B cell (primary cell): Measurements from ENCODE around the gene ABCG1. TPM values are rescaled to one million over a fixed set of nuclear protein-coding genes. Genes with fewer than 3 reads are reported as not detected.

ENCODE experiments used
- ATAC-seq: fragments of 200-7000 bp; cut with Tn5 transposase; one replicate; pipeline ENCODE4 v1.10.0; 2021; ENCODE audit warnings: low read depth, mild to moderate bottlenecking, moderate number of reproducible peaks, moderate library complexity
- CTCF ChIA-PET: fragments of 350-600 bp; sonication (Branson Sonifier 250); formaldehyde crosslinking; loops from one replicate; lab custom pipeline; 2021; ENCODE audit warnings: antibody characterized with exemption, inconsistent platforms; lab: Charles Lee
- POLR2A ChIA-PET: fragments of 350-600 bp; sonication (Branson Sonifier 250); formaldehyde crosslinking; loops from one replicate; lab custom pipeline; 2021; ENCODE audit warnings: antibody characterized with exemption; lab: Charles Lee
- DNase-seq: peaks from one replicate; pipeline ENCODE4 v3.0.0; 2013
- H2AFZ ChIP-seq: 2 replicates; pipeline ENCODE4 v1.6.1; 2012; ENCODE audit warnings: mild to moderate bottlenecking, low read depth, low read length; ENCODE audit not compliant: insufficient read depth, poor library complexity, severe bottlenecking
- H3K27ac ChIP-seq, 2 donors: 1 replicate in 1 of 2; 2 replicates in 1 of 2; pipeline ENCODE4 v1.5.1; 2012 to 2013; ENCODE audit warnings: low read length in 2 of 2, mild to moderate bottlenecking in 2 of 2, moderate library complexity in 1 of 2
- H3K27me3 ChIP-seq, 4 experiments: fragments of 200-600 bp in 1 of 4; sonication (generic) in 1 of 4; replicated peaks in 1 of 4; 1 replicate in 2 of 4; 2 replicates in 2 of 4; pipeline versions ENCODE4 v1.6.1 to v1.7.0; 2013 to 2016; ENCODE audit warnings: low read length in 3 of 4, mild to moderate bottlenecking in 2 of 4, mixed read lengths in 1 of 4, moderate library complexity in 1 of 4; ENCODE audit not compliant: insufficient read depth in 4 of 4, control insufficient read depth in 3 of 4; ENCODE audit errors: control extremely low read depth in 1 of 4
- H3K36me3 ChIP-seq, 2 experiments: replicated peaks in 1 of 2; 1 replicate in 1 of 2; 2 replicates in 1 of 2; pipeline versions ENCODE4 v1.6.1 to v1.7.1; 2013; ENCODE audit warnings: low read length in 1 of 2; ENCODE audit not compliant: insufficient read depth in 2 of 2, control insufficient read depth in 1 of 2; ENCODE audit errors: control extremely low read depth in 1 of 2, extremely low read depth in 1 of 2
- H3K4me1 ChIP-seq, 2 donors: fragments of 200-600 bp in 1 of 2; sonication (generic) in 1 of 2; 1 replicate in 1 of 2; 2 replicates in 1 of 2; pipeline versions ENCODE4 v1.5.1 to v1.6.1; 2013 to 2017; ENCODE audit warnings: low read length in 2 of 2; ENCODE audit not compliant: control insufficient read depth in 2 of 2, insufficient read depth in 2 of 2
- H3K4me2 ChIP-seq: replicated peaks from 2 replicates; pipeline ENCODE3; 2012; ENCODE audit warnings: mild to moderate bottlenecking, low read depth, low read length; ENCODE audit not compliant: poor library complexity, severe bottlenecking
- H3K4me3 ChIP-seq, 5 experiments: fragments of 200-600 bp in 1 of 5; sonication (generic) in 1 of 5; 1 replicate in 3 of 5; 2 replicates in 2 of 5; pipeline versions ENCODE4 v1.5.1 to v1.7.0; 2011 to 2016; ENCODE audit warnings: low read length in 4 of 5, mild to moderate bottlenecking in 4 of 5, low read depth in 2 of 5, control low read depth in 1 of 5, moderate library complexity in 1 of 5; ENCODE audit not compliant: insufficient read depth in 1 of 5; ENCODE audit errors: control extremely low read depth in 1 of 5, extremely low read depth in 1 of 5
- H3K79me2 ChIP-seq: fragments of 200-600 bp; sonication (generic); one replicate; pipeline ENCODE4 v1.6.0; 2016; ENCODE audit warnings: low read length; ENCODE audit not compliant: control insufficient read depth, insufficient read depth
- H3K9ac ChIP-seq: fragments of 200-600 bp; sonication (generic); 2 replicates; pipeline ENCODE4 v1.6.1; 2017; ENCODE audit warnings: mild to moderate bottlenecking, low read length, moderate library complexity
- H3K9me3 ChIP-seq, 3 donors: one replicate each; pipeline versions ENCODE4 v1.6.1 to v1.7.1; 2013; ENCODE audit warnings: low read length in 2 of 3; ENCODE audit not compliant: control insufficient read depth in 2 of 3, insufficient read depth in 1 of 3; ENCODE audit errors: control extremely low read depth in 1 of 3
- H4K20me1 ChIP-seq: 2 replicates; pipeline ENCODE4 v1.6.0; 2012; ENCODE audit warnings: mild to moderate bottlenecking, low read length; ENCODE audit not compliant: insufficient read depth, control insufficient read depth, poor library complexity, severe bottlenecking
- H3K27ac Mint-ChIP-seq: one replicate; pipeline ENCODE4 v1.8.0; 2021; ENCODE audit warnings: mixed read lengths
- H3K27me3 Mint-ChIP-seq: one replicate; pipeline ENCODE4 v1.8.0; 2021; ENCODE audit warnings: mixed read lengths
- H3K4me1 Mint-ChIP-seq: one replicate; pipeline ENCODE4 v1.8.0; 2021; ENCODE audit warnings: mixed read lengths
- H3K4me3 Mint-ChIP-seq: one replicate; pipeline ENCODE4 v1.8.0; 2021; ENCODE audit warnings: mixed read lengths
- H3K9me3 Mint-ChIP-seq: one replicate; pipeline ENCODE4 v1.8.0; 2022; ENCODE audit warnings: mixed read lengths; ENCODE audit not compliant: insufficient read depth
- CTCF ChIP-seq: fragments of 200-600 bp; IDR thresholded peaks from one replicate; pipeline ENCODE4 v1.8.0; 2022; ENCODE audit warnings: antibody characterized with exemption, mild to moderate bottlenecking
- EZH2 ChIP-seq: IDR thresholded peaks from 2 replicates; pipeline ENCODE4 v1.6.1; 2012; ENCODE audit warnings: borderline replicate concordance, low read depth, mild to moderate bottlenecking, moderate library complexity, low read length; ENCODE audit not compliant: insufficient read depth, poor library complexity, severe bottlenecking
- WGBS: methylation state at CpG from one replicate; pipeline ENCODE4 v1.1.5; 2013; ENCODE audit warnings: missing lambda C conversion rate; ENCODE audit not compliant: insufficient coverage; 5-methylcytosine and 5-hydroxymethylcytosine counted together
- intact Hi-C: fragments of 100-400 bp; cut with micrococcal nuclease; formaldehyde crosslinking; loops from one replicate; pipeline ENCODE4 v1.10.0; 2022
- polyA plus RNA-seq: library from polyadenylated mRNA; depleted of rRNA; stranded (reverse); fragments of >200 nt; gene quantifications from 2 replicates; pipeline ENCODE4 v1.2.3, GENCODE V29; 2012
- total RNA-seq, 2 donors: library from RNA; stranded (reverse); fragments of 120-200 nt in 1 of 2; gene quantifications; 1 replicate in 1 of 2; 2 replicates in 1 of 2; pipeline versions ENCODE4 v1.2.3 to v1.2.4, GENCODE V29; 2013 to 2022

ABCG1 gene
- total and polyA plus RNA-seq, 2 donors (not counting 1 experiment from before 2014, with no cell fraction given) = 8.7 to 27.5 TPM

GRCh38 chr21:42233067-42233961 lies 14.4 kb downstream of the ABCG1 start:
- Mint-ChIP-seq H3K27me3 (no peaks in the 10 kb centered on the region), H3K9me3 (no peaks in the 10 kb centered on the region), H3K27ac (peak overlapping the region; percentile 93), H3K4me3 (peak overlapping the region; percentile 82), H3K4me1 (peaks cover 95% of the 10 kb centered on the region)
- Histone ChIP-seq H3K36me3 (peaks cover 0 to 9% of the 10 kb centered on the region in 2 experiments), H3K27ac (peak overlapping the region; percentile 93 to 98), H2AFZ (no peak overlapping the region), H3K4me2 (peak overlapping the region; percentile 91), H3K9ac (peak overlapping the region; percentile 56), H3K4me3 (peak overlapping the region; percentile 5 to 62 (median 16)), H3K9me3 (peaks cover 0 to 5% (median 0%) of the 10 kb centered on the region in 3 donors), H3K79me2 (peaks cover 77% of the 10 kb centered on the region), H4K20me1 (peaks cover 38% of the 10 kb centered on the region), H3K27me3 (no peaks in the 10 kb centered on the region), H3K4me1 (peaks cover 78 to 92% of the 10 kb centered on the region in 2 donors)
- ChIA-PET CTCF (interaction anchor here (0.8 to 4.7 kb wide), 13 partner anchors 9 to 307 kb away, joined by 3 to 36 read pairs (median 5); partner anchors contain the start of gene ABCG1), POLR2A (interaction anchor here (0.8 to 1.9 kb wide), 6 partner anchors 9 to 302 kb away, joined by 3 to 23 read pairs (median 5); partner anchors contain the start of genes ABCG1 and ZBTB21)
- peak; percentile 91 for DNase-seq
- TF ChIP-seq CTCF (peak; percentile 69), EZH2 (no peak)
- 2% methylated on average over 9 of the region's 14 CpGs for WGBS
- ATAC-seq = peak; percentile 56
- intact Hi-C loops = loop anchor here (1.0 to 10.0 kb wide), 10 partner anchors 13 to 869 kb away; partner anchors contain the start of genes MX2, PRDM15 and ZBTB21
